WI38 (cell line): Measurements from ENCODE around the gene CD44.

Source experiments
- H3K4me3 ChIP-seq: 2 replicates; pipeline ENCODE4 v1.5.1; 2011; ENCODE audit warnings: low read depth, mild to moderate bottlenecking, control low read depth, low read length
- CTCF ChIP-seq: IDR thresholded peaks from 2 replicates; pipeline ENCODE4 v1.5.1; 2012; ENCODE audit warnings: low read depth, mild to moderate bottlenecking, control low read depth, low read length

CD44 gene

GRCh38 chr11:35151241-35151640 is 12.3 kb downstream of the CD44 start:
- no peak overlapping the region for H3K4me3 ChIP-seq
- TF ChIP-seq CTCF: no peak

GRCh38 chr11:35151683-35152280 is 12.8 kb downstream of the CD44 start:
- TF ChIP-seq CTCF: no peak
- no peak overlapping the region for H3K4me3 ChIP-seq

- H3K4me3 ChIP-seq: no peak overlapping the region
- no peak for TF ChIP-seq CTCF
These were observed 13.6 kb downstream of the CD44 start for GRCh38 chr11:35152575-35152974.

GRCh38 chr11:35153280-35153679 is 14.3 kb downstream of the CD44 start:
- H3K4me3 ChIP-seq: no peak overlapping the region
- TF ChIP-seq CTCF: no peak

GRCh38 chr11:35154952-35155351 is 16.0 kb downstream of the CD44 start:
- no peak for TF ChIP-seq CTCF
- no peak overlapping the region for H3K4me3 ChIP-seq

GRCh38 chr11:35155677-35156076 is 16.7 kb downstream of the CD44 start:
- no peak overlapping the region for H3K4me3 ChIP-seq
- TF ChIP-seq CTCF: no peak

GRCh38 chr11:35157814-35158700 is 19.1 kb downstream of the CD44 start:
- no peak for TF ChIP-seq CTCF
- H3K4me3 ChIP-seq: no peak overlapping the region
